Endometrial microvascular endothelial cells (primary cell): ENCODE data around the gene LARGE2. TPM values are rescaled to one million over a fixed set of nuclear protein-coding genes. Genes with fewer than 3 reads are reported as not detected.

Experiments used
- in situ Hi-C: cut with HindIII; loops from 2 replicates; pipeline ENCODE4 v1.10.0; 2017; ENCODE audit warnings: low sequenced_read_pairs, low pct_unique_long_range_greater_than_20kb; ENCODE audit errors: inconsistent ontology term
- total RNA-seq: library from RNA; depleted of rRNA; stranded (reverse); fragments of >200 nt; gene quantifications from one replicate; pipeline ENCODE4 v1.2.3, GENCODE V29; 2015; ENCODE audit errors: inconsistent ontology term

Gene LARGE2
- total RNA-seq, 1 donor from 2014 or later: not detected

GRCh38 chr11:45926001-45926401 lies 3.5 kb downstream of the LARGE2 start:
- in situ Hi-C loops: no loop called here

DNA sequence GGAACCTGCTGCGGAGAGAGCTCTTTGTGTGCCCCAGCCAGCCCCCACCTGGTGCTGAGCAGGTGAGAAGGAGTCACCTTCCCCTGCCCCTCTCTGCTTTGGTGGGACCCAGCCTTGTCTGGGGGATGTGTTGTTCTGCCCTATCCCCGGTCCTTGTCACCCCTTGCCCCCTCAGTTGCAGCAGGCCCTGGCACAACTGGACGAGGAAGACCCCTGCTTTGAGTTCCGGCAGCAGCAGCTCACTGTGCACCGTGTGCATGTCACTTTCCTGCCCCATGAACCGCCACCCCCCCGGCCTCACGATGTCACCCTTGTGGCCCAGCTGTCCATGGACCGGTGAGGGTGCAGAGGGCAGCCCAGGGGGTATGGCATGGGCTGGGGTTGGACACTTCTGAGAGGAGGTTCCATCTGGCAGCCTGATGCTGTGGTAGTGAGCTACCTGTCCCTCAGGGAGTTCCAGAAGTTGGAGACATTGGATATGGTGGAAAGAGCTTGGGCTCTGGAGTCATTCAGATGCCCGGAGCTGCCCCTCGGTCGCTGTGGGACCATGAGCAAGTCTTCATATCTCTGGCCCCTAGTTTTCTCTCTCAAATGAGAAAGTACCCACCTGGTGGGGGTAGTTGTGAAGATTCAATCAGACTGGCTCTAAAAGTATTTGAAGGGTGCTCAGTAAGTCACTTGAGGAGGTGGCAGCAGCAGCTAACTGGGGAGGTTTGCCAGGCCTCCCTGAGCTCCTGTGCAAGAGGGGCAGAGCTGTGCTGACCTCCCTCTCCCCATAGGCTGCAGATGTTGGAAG lies 4.3 kb downstream of the LARGE2 start:
- in situ Hi-C loops: no loop called here

- in situ Hi-C loops: no loop called here
Measured at GRCh38 chr11:45927332-45927683, 4.9 kb downstream of the LARGE2 start.

- in situ Hi-C loops: no loop called here
Measured at GRCh38 chr11:45927684-45928413, 5.4 kb downstream of the LARGE2 start.

- in situ Hi-C loops: no loop called here
Measured at GRCh38 chr11:45928535-45929215, 6.2 kb downstream of the LARGE2 start.

- in situ Hi-C loops: no loop called here
Measured at GRCh38 chr11:45929486-45930030, 7.1 kb downstream of the LARGE2 start.

DNA sequence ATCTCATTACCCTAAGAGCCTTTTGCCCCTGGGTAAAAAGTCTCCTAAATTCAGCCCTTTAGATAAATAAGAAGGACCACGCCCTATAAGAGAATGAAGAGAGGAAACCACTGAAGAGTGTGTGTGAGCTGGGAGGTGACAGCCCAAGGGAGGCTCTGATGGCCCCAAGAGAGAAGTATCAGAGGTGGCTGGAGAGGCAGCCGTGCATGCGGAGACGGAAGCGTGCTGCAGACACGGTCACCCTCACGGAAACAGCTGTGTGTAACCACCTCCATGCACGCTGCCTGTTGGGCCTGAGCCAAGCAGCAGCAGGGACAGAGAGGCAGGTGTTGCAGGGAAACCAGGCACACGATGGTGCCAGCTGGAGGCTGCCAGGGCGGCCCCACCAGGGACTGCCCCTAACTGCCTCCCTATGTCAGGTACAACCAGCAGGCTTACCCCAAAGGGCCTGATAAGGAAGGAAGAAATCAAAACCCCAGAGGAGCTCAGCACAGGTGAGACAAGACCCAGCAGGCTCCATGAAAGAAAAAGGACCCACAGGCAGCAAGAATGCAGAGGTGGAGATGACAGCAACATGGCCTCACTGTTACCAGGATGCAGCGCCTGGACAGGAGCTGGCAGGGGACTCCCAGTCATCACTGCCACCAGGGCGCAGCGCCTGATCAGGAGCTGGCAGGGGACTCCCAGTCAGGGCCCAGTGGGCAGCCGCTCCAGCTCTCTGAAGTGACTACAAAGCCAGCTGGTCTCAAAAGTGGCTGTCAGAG lies 7.8 kb downstream of the LARGE2 start:
- in situ Hi-C loops: no loop called here

GRCh38 chr11:45930951-45931570 lies 8.6 kb downstream of the LARGE2 start:
- in situ Hi-C loops: no loop called here

DNA sequence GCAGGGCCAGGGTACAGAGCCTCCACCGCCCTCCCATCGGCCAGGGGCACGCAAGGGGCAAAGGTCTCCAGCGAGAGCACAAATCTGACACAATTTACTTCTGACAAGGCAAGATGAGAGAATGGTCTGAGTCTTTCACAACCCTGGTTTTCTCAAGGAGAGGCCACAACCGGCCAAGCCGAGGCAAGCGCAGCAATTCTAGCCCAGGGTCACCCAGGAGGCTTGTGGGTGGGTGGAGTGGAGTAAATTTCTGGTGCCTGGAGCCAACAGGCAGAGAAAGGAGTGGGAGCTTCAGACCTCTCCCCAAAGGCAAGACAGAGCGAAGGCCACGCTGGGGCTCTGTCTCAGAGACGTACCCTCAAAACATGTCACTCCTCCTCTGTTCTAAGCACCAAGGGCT lies 9.3 kb downstream of the LARGE2 start:
- in situ Hi-C loops: no loop called here

GRCh38 chr11:45932217-45932616 lies 9.8 kb downstream of the LARGE2 start:
- in situ Hi-C loops: no loop called here

GRCh38 chr11:45933131-45933831 lies 10.8 kb downstream of the LARGE2 start:
- in situ Hi-C loops: no loop called here

GRCh38 chr11:45933846-45934579 lies 11.6 kb downstream of the LARGE2 start:
- in situ Hi-C loops: no loop called here

DNA sequence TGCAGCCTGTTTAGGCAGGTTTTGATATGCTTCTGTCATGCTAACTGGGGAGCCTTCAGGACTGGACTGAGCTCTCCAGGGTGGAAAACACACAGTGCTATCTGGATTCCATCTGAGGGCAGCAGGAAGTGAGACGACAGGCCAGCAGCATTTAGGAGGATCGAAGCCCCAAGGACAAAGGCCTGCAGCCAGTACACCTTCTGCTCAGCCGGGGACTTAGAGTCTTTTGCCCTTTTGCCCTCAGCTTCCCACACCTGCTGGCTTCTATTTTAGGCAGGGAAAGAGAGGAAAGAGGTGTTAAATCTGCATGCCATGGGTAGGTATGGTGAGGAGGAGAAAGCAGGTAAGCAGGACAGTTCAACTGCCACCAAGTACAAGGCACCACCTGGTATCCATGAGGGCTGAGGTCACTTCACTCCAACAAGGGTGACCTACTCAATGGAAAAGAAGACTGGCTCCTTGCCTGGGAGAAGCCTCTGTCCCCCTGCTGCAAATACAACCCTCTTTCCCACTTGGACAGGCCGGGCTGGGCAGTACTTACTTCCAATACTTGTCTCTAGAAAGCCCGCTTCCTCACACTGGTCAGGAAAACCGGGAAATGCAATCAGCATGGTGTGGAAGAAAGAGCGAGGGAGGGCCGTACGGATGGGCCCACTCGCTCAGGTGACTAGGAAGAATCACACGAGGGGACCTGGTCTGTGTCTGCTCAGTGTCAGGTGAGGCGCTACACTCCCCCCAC lies 12.3 kb downstream of the LARGE2 start:
- in situ Hi-C loops: no loop called here

GRCh38 chr11:45935349-45936064 lies 13.1 kb downstream of the LARGE2 start:
- in situ Hi-C loops: no loop called here

DNA sequence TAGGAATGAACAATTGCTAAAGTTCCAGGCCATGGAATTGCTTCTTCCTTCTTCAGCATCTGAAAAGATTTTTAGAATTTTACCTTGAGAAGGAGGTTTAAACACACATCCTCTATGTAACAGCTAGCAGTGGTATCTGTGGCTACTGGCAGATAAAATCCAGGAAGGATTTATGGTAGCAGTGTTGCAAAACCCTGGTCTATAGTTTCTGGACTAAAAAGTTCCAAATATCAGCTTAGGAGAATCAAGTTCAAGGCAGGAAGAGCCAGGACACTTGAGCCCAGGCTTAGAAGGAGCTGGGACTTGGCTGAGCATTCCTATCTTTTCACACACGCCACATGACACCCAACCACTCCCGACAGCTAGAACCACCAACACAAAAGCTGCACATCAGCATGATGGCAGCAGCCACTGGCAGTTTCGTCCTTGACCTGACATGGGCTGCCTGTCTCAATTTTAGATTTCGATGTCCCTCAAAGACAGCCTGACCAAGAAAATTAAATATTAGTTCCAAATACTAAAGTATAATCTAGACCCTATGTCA lies 14.1 kb downstream of the LARGE2 start:
- in situ Hi-C loops: no loop called here

DNA sequence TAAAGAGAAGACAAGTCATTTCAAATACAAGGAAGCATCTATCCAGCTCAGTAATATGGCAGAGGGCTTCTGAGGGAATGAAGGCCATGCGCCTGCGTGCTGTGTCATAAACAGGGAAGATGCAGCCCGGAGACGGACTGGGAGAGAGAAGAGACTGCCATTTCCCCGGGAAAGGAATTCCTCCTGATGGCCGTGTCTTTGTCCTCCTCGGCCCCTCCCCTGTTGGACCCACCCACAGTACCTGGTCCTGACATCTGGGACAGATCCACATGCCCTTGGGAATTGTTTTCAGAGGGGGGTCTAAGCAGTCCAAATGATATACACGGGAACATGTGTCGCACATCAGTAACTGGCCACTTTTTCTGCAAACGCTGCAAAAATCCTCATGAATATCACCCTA lies 15.5 kb downstream of the LARGE2 start:
- in situ Hi-C loops: no loop called here
